Upper lobe of left lung (tissue), 4 donors: ENCODE measurements around the gene CDH26.

Experiments used
- EP300 ChIP-seq, 4 donors: sonication (generic); formaldehyde crosslinking; IDR thresholded peaks; one replicate each; pipeline ENCODE4 v1.5.1; 2017; ENCODE audit warnings: antibody characterized with exemption in 4 of 4, control low read depth in 2 of 4
- POLR2A ChIP-seq, 4 donors: fragments of 450-650 bp; IDR thresholded peaks; one replicate each; pipeline ENCODE4 v1.5.1; 2016 to 2017; ENCODE audit warnings: antibody characterized with exemption in 4 of 4, mild to moderate bottlenecking in 2 of 4
- TF ChIP-seq, protein P1 (sequence below), 6 experiments: fragments of 450-650 bp in 4 of 6; fragments of 200-600 bp in 2 of 6; sonication (generic) in 2 of 6; IDR thresholded peaks; one replicate each; pipeline ENCODE4 v1.5.1; 2016 to 2019; ENCODE audit warnings: antibody characterized with exemption in 6 of 6

DNA sequence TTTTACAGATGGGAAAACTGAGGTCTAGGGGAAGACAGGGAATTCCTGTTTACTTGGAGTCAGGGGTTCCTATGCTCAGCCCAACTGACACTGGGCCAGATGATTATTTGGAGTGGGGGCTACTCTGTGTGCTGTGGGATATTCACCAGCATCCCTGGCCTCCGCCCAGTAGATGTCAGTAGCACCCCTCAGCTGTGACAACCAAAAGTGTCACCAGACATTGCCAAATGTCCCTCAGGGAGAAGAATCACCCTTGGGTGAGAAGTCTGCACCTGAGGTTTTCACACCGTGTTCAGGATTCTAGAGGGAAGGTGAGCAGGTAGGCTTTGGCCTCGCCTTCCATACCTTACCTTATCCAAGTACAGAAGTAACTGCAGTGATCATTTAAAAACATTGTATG is 27.6 kb downstream of the CDH26 start:
- TF ChIP-seq POLR2A (IDR thresholded peaks at IDR 0.05) (no peak), EP300 (IDR thresholded peaks at IDR 0.05) (no peak)
- TF ChIP-seq, protein P1, sequence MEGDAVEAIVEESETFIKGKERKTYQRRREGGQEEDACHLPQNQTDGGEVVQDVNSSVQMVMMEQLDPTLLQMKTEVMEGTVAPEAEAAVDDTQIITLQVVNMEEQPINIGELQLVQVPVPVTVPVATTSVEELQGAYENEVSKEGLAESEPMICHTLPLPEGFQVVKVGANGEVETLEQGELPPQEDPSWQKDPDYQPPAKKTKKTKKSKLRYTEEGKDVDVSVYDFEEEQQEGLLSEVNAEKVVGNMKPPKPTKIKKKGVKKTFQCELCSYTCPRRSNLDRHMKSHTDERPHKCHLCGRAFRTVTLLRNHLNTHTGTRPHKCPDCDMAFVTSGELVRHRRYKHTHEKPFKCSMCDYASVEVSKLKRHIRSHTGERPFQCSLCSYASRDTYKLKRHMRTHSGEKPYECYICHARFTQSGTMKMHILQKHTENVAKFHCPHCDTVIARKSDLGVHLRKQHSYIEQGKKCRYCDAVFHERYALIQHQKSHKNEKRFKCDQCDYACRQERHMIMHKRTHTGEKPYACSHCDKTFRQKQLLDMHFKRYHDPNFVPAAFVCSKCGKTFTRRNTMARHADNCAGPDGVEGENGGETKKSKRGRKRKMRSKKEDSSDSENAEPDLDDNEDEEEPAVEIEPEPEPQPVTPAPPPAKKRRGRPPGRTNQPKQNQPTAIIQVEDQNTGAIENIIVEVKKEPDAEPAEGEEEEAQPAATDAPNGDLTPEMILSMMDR (IDR thresholded peaks at IDR 0.05) = no peak
